SK-N-SH (cell line): ENCODE measurements around the gene GSK3B. TPM values are rescaled to one million over a fixed set of nuclear protein-coding genes. Genes with fewer than 3 reads are reported as not detected.

Experiments
- CTCF ChIA-PET: fragments of 300-600, 350-600 bp; formaldehyde crosslinking; extraction: SDS; loops from one replicate; lab custom pipeline; 2021; lab: Yijun Ruan, JAX
- POLR2A ChIA-PET: fragments of 350-600 bp; sonication (Branson Sonifier 250); formaldehyde crosslinking; extraction: SDS; loops from one replicate; lab custom pipeline; 2020; ENCODE audit warnings: antibody characterized with exemption, inconsistent platforms; lab: Yijun Ruan, JAX
- DNase-seq: peaks from one replicate; pipeline ENCODE4 v3.0.0; 2012
- H2AFZ ChIP-seq: fragments of 200-600 bp; sonication (generic); 2 replicates; pipeline ENCODE4 v1.8.1; 2016; ENCODE audit warnings: antibody characterized with exemption, mild to moderate bottlenecking, low read depth
- H3F3A ChIP-seq: fragments of 200-600 bp; sonication (generic); replicated peaks from 2 replicates; pipeline ENCODE3; 2016; ENCODE audit warnings: antibody characterized with exemption, mild to moderate bottlenecking; ENCODE audit not compliant: insufficient read depth
- H3K27ac ChIP-seq, 2 experiments: fragments of 200-500 bp in 1 of 2; fragments of 200-600 bp in 1 of 2; sonication (Bioruptor generic) in 1 of 2; sonication (generic), shearing (Covaris generic) in 1 of 2; 2 replicates each; pipeline versions ENCODE4 v1.5.1 to v1.6.1; 2014 to 2016; ENCODE audit warnings: low read depth in 2 of 2, inconsistent platforms in 1 of 2, low read length in 1 of 2, mild to moderate bottlenecking in 1 of 2, mixed read lengths in 1 of 2
- H3K27me3 ChIP-seq: fragments of 200-600 bp; sonication (generic), shearing (Covaris generic); 2 replicates; pipeline ENCODE4 v1.6.1; 2016; ENCODE audit warnings: mixed run types; ENCODE audit not compliant: insufficient read depth
- H3K36me3 ChIP-seq, 2 experiments: fragments of 200-500 bp in 1 of 2; fragments of 200-600 bp in 1 of 2; sonication (Bioruptor generic) in 1 of 2; sonication (generic) in 1 of 2; replicated peaks in 1 of 2; 2 replicates each; pipeline versions ENCODE3 to v1.5.1; 2014 to 2016; ENCODE audit warnings: low read length in 1 of 2, mild to moderate bottlenecking in 1 of 2; ENCODE audit not compliant: insufficient read depth in 2 of 2, control insufficient read depth in 1 of 2
- H3K4me1 ChIP-seq, 2 experiments: fragments of 200-500 bp in 1 of 2; fragments of 200-600 bp in 1 of 2; sonication (Bioruptor generic) in 1 of 2; sonication (generic), shearing (Covaris generic) in 1 of 2; 2 replicates each; pipeline versions ENCODE4 v1.5.1 to v1.6.1; 2014 to 2016; ENCODE audit warnings: low read depth in 1 of 2, low read length in 1 of 2, mixed run types in 1 of 2; ENCODE audit not compliant: insufficient read depth in 2 of 2, control insufficient read depth in 1 of 2
- H3K4me2 ChIP-seq: fragments of 200-600 bp; sonication (generic), shearing (Covaris generic); 2 replicates; pipeline ENCODE4 v1.6.1; 2017; ENCODE audit warnings: mixed run types
- H3K4me3 ChIP-seq, 2 experiments: fragments of 200-500 bp in 1 of 2; fragments of 200-600 bp in 1 of 2; sonication (Bioruptor generic) in 1 of 2; sonication (generic), shearing (Covaris generic) in 1 of 2; 2 replicates each; pipeline versions ENCODE4 v1.5.1 to v1.8.1; 2014 to 2016; ENCODE audit warnings: low read depth in 2 of 2, inconsistent platforms in 1 of 2, low read length in 1 of 2, mild to moderate bottlenecking in 1 of 2, mixed read lengths in 1 of 2, moderate library complexity in 1 of 2
- H3K79me2 ChIP-seq: fragments of 200-600 bp; sonication (generic); 2 replicates; pipeline ENCODE4 v1.8.1; 2017; ENCODE audit warnings: mild to moderate bottlenecking; ENCODE audit not compliant: insufficient read depth
- H3K9ac ChIP-seq: fragments of 200-600 bp; sonication (generic); 2 replicates; pipeline ENCODE4 v1.6.1; 2017; ENCODE audit warnings: mixed run types
- H3K9me2 ChIP-seq: fragments of 200-600 bp; sonication (generic); 2 replicates; pipeline ENCODE4 v1.6.1; 2017; ENCODE audit warnings: mixed run types
- H3K9me3 ChIP-seq: fragments of 200-600 bp; sonication (generic); 2 replicates; pipeline ENCODE4 v1.6.1; 2017; ENCODE audit warnings: mixed run types, mild to moderate bottlenecking, moderate library complexity
- H4K20me1 ChIP-seq: fragments of 200-600 bp; sonication (generic); 2 replicates; pipeline ENCODE4 v1.6.1; 2017; ENCODE audit warnings: mild to moderate bottlenecking, mixed run types; ENCODE audit not compliant: insufficient read depth
- ELF1 ChIP-seq: IDR thresholded peaks from 2 replicates; pipeline ENCODE4 v1.4.0; 2012
- EP300 ChIP-seq, 2 experiments: IDR thresholded peaks; 2 replicates each; pipeline versions ENCODE4 v1.4.0 to v1.6.1; 2012; ENCODE audit warnings: borderline replicate concordance in 1 of 2, low read depth in 1 of 2, low read length in 1 of 2
- FOSL2 ChIP-seq: IDR thresholded peaks from 2 replicates; pipeline ENCODE4 v1.4.0; 2012; ENCODE audit warnings: low read depth, mild to moderate bottlenecking, moderate library complexity, borderline replicate concordance
- FOXM1 ChIP-seq: IDR thresholded peaks from 2 replicates; pipeline ENCODE4 v1.4.0; 2012; ENCODE audit warnings: low read depth, mild to moderate bottlenecking
- GABPA ChIP-seq: IDR thresholded peaks from 2 replicates; pipeline ENCODE4 v1.4.0; 2012; ENCODE audit warnings: low read depth, mild to moderate bottlenecking
- GATA2 ChIP-seq: sonication (generic); formaldehyde crosslinking; IDR thresholded peaks from 2 replicates; pipeline ENCODE4 v1.5.0; 2020; ENCODE audit warnings: mild to moderate bottlenecking, missing genetic modification reagents
- IRF3 ChIP-seq: fragments of 150-350 bp; IDR thresholded peaks from 2 replicates; pipeline ENCODE4 v1.6.1; 2016; ENCODE audit warnings: mild to moderate bottlenecking, low read depth, low read length
- MXI1 ChIP-seq: IDR thresholded peaks from 2 replicates; pipeline ENCODE4 v1.6.1; 2012; ENCODE audit warnings: mild to moderate bottlenecking, low read depth, low read length, improper control_type of control experiment
- REST ChIP-seq: IDR thresholded peaks from 2 replicates; pipeline ENCODE4 v1.6.1; 2012; ENCODE audit warnings: mild to moderate bottlenecking, low read depth, low read length, moderate library complexity
- SMC3 ChIP-seq: IDR thresholded peaks from 2 replicates; pipeline ENCODE4 v1.6.1; 2012; ENCODE audit warnings: low read depth, low read length, improper control_type of control experiment
- TAF1 ChIP-seq: IDR thresholded peaks from 2 replicates; pipeline ENCODE4 v1.6.1; 2012; ENCODE audit warnings: low read depth, mild to moderate bottlenecking, low read length, moderate library complexity, borderline replicate concordance
- TEAD4 ChIP-seq: IDR thresholded peaks from 2 replicates; pipeline ENCODE4 v1.4.0; 2012; ENCODE audit warnings: mild to moderate bottlenecking, borderline replicate concordance; ENCODE audit not compliant: insufficient read depth
- ZBTB33 ChIP-seq: IDR thresholded peaks from 2 replicates; pipeline ENCODE4 v1.4.0; 2012; ENCODE audit warnings: low read depth, borderline replicate concordance
- WGBS: methylation state at CpG from one replicate; pipeline ENCODE4 v1.1.6; 2017; ENCODE audit warnings: low lambda C conversion rate; 5-methylcytosine and 5-hydroxymethylcytosine counted together
- polyA plus RNA-seq, 3 experiments: library from polyadenylated mRNA; depleted of rRNA; stranded (reverse); fragments of >200 nt; gene quantifications; 2 replicates each; pipeline ENCODE4 v1.2.3, GENCODE V29; 2012
- TF ChIP-seq, protein P1 (sequence below): IDR thresholded peaks from 2 replicates; pipeline ENCODE4 v1.4.0; 2012; ENCODE audit warnings: low read depth, borderline replicate concordance
- TF ChIP-seq, protein P2 (sequence below): IDR thresholded peaks from 2 replicates; pipeline ENCODE4; 2012
- TF ChIP-seq, protein P3 (sequence below): fragments of 150-350 bp; IDR thresholded peaks from 2 replicates; pipeline ENCODE4 v1.6.1; 2017; ENCODE audit warnings: antibody characterized with exemption, low read length, low read depth, borderline replicate concordance

GSK3B gene
- polyA plus RNA-seq, 1 of the 3 experiments (the other 2 are of a cell fraction): 15.9 TPM

- no peak for TF ChIP-seq REST
Measured at GRCh38 chr3:119858957-119859356, 235.3 kb downstream of the GSK3B start (continued).

- peaks cover 30 to 53% of the 10 kb centered on the region in 2 experiments for H3K36me3 ChIP-seq
- TF ChIP-seq IRF3: no peak
- TF ChIP-seq MXI1: no peak
- TF ChIP-seq FOXM1: no peak
- TF ChIP-seq, protein P1, sequence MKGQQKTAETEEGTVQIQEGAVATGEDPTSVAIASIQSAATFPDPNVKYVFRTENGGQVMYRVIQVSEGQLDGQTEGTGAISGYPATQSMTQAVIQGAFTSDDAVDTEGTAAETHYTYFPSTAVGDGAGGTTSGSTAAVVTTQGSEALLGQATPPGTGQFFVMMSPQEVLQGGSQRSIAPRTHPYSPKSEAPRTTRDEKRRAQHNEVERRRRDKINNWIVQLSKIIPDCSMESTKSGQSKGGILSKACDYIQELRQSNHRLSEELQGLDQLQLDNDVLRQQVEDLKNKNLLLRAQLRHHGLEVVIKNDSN: no peak
- TF ChIP-seq EP300 (IDR thresholded peaks at IDR 0.05; ENCODE audit: borderline replicate concordance in 1 of 2, low read depth in 1 of 2, low read length in 1 of 2): no peak
- TF ChIP-seq FOSL2: no peak
- TF ChIP-seq, protein P2, sequence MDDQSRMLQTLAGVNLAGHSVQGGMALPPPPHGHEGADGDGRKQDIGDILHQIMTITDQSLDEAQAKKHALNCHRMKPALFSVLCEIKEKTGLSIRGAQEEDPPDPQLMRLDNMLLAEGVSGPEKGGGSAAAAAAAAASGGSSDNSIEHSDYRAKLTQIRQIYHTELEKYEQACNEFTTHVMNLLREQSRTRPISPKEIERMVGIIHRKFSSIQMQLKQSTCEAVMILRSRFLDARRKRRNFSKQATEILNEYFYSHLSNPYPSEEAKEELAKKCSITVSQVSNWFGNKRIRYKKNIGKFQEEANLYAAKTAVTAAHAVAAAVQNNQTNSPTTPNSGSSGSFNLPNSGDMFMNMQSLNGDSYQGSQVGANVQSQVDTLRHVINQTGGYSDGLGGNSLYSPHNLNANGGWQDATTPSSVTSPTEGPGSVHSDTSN: no peak
- TF ChIP-seq TEAD4: no peak
- TF ChIP-seq SMC3: no peak
- no peak for TF ChIP-seq GATA2 (CRISPR knock-in tag)
- no peak for TF ChIP-seq REST
- TF ChIP-seq, protein P3, sequence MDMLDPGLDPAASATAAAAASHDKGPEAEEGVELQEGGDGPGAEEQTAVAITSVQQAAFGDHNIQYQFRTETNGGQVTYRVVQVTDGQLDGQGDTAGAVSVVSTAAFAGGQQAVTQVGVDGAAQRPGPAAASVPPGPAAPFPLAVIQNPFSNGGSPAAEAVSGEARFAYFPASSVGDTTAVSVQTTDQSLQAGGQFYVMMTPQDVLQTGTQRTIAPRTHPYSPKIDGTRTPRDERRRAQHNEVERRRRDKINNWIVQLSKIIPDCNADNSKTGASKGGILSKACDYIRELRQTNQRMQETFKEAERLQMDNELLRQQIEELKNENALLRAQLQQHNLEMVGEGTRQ: no peak
- TF ChIP-seq ELF1: no peak
- TF ChIP-seq ZBTB33: no peak
- no peak for TF ChIP-seq TAF1
- no peak for TF ChIP-seq GABPA
- H3K9me3 ChIP-seq: no peaks in the 10 kb centered on the region; the same call in 1 of the 2 replicates
- peaks cover 3% of the 10 kb centered on the region; the same call in 1 of the 2 replicates for H3K79me2 ChIP-seq
- H3K4me3 ChIP-seq: no peak overlapping the region
- H3K4me2 ChIP-seq: no peak overlapping the region
- CTCF ChIA-PET: no interaction called here
- DNase-seq: no peak
- H4K20me1 ChIP-seq: no peaks in the 10 kb centered on the region
- H3F3A ChIP-seq: peaks cover 6% of the 10 kb centered on the region
- no peaks in the 10 kb centered on the region for H3K9me2 ChIP-seq
- H3K27me3 ChIP-seq: no peaks in the 10 kb centered on the region
- 96% methylated on average over 3 of the region's 3 CpGs for WGBS
- POLR2A ChIA-PET: no interaction called here
- no peak overlapping the region for H2AFZ ChIP-seq
- no peaks in the 10 kb centered on the region for H3K4me1 ChIP-seq
- no peak overlapping the region for H3K9ac ChIP-seq
- no peak overlapping the region for H3K27ac ChIP-seq
Measured at GRCh38 chr3:119856695-119857094, 237.6 kb downstream of the GSK3B start.
